GM18519 (cell line): ENCODE results near the gene TLE3.
"Not testable (repeated sequence)": the region's sequence is repeated elsewhere in the genome, so short reads cannot be mapped to it uniquely, and the experiment has no call there.

Experiments
- ATAC-seq: cut with Tn5 transposase; IDR thresholded peaks from one replicate; pipeline ENCODE4 v1.9.1; 2021; ENCODE audit warnings: mild to moderate bottlenecking, moderate library complexity; ENCODE audit not compliant: unreplicated experiment, low FRiP score

The TLE3 gene

DNA sequence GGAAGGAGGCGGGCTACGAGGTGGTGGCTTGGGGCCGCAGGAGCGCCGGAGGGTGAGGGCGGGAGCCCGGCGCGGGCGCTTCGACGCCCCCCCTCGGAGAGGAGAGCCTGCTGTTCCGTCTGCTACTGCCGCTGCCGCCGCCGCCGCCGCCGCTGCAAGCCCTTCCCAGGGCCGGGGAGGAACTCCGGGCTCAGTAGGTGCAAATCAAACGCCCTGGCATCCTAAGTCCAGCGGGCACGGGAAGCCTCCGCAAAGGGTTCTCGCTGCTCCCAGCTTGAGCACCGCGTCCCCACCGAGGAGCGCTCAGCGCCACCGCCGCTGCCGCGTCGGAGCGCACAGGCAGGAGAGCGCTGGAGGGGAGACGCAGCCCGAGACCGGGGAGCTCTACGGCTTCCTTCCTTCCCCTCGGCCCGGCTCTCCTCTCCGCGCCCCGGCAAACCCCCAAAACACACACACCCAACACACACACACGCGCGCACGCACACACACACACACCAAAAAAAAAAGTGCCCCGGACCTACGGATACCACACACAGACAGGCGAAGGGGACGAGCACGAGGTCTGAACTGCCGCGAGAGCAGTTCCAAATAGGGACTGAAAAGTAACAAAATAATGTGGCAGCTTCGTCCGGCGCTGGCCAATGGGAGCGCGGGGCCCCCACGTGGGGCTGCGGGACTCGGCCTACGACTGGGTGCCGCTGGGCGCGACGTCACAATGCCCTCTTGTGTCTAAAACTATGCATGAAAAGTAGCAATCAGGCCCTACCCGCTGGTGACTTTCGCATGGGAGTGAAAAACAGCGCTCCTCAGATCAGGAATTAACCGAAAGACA is at the start of gene TLE3:
TLE3 (minus strand) TSS at position 597 of the 832 bp plus-strand sequence. CDS start 1,119 bp downstream, outside the sequence.
- peak; percentile 51 for ATAC-seq

- no peak for ATAC-seq
Observed at GRCh38 chr15:70147178-70147760, 49.6 kb upstream of the TLE3 start.

DNA sequence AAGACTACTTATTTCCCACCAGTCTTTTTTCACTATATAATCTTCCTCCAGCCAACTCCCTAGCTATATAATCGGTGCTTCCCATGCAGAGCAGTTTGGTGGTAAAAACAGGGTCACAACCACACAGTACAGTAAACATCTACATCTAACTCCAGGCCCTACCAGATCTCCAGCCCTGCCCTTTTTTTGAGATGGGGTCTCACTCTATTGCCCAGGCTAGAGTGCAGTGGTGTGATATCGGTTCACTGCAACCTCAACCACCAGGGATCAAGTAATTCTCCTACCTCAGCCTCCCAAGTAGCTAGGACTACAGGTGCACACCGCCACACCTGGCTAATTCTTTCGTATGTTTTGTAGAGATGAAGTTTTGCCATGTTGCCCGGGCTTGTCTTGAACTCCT is 49.1 kb upstream of the TLE3 start:
- ATAC-seq = no peak

- ATAC-seq = no peak
Observed at GRCh38 chr15:70146162-70146561, 48.4 kb upstream of the TLE3 start.

- ATAC-seq = no peak
Observed at GRCh38 chr15:70145261-70145660, 47.5 kb upstream of the TLE3 start.

- ATAC-seq = no peak
Observed at GRCh38 chr15:70142322-70143191, 44.8 kb upstream of the TLE3 start.

GRCh38 chr15:70142072-70142321 is 44.3 kb upstream of the TLE3 start:
- no peak for ATAC-seq

GRCh38 chr15:70141376-70142071 is 43.8 kb upstream of the TLE3 start:
- ATAC-seq = no peak

- no peak for ATAC-seq
Observed at GRCh38 chr15:70140543-70141375, 43.0 kb upstream of the TLE3 start.

- no peak for ATAC-seq
Observed at GRCh38 chr15:70140025-70140542, 42.4 kb upstream of the TLE3 start.

DNA sequence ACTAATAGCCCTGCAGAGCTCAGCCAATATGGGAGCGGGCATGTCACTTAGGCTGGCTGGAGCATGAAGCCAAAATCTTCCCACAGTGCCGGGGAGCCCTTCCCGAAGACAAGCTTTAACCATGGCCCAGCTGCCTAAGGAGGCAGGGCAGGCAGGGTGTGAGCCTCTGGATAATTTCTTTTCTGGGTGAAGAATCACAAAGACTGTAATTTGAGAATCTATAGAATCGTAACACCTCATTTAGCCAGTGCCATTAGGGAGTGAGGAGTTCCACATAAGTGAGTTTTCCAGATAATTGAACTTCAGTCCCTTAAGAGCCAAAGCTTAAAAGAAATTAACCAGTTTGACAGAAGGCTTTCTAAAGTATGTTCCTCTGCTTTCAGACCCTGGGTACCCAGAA is 40.2 kb upstream of the TLE3 start:
- ATAC-seq = no peak

GRCh38 chr15:70137021-70137420 is 39.3 kb upstream of the TLE3 start:
- not testable (repeated sequence) for ATAC-seq

DNA sequence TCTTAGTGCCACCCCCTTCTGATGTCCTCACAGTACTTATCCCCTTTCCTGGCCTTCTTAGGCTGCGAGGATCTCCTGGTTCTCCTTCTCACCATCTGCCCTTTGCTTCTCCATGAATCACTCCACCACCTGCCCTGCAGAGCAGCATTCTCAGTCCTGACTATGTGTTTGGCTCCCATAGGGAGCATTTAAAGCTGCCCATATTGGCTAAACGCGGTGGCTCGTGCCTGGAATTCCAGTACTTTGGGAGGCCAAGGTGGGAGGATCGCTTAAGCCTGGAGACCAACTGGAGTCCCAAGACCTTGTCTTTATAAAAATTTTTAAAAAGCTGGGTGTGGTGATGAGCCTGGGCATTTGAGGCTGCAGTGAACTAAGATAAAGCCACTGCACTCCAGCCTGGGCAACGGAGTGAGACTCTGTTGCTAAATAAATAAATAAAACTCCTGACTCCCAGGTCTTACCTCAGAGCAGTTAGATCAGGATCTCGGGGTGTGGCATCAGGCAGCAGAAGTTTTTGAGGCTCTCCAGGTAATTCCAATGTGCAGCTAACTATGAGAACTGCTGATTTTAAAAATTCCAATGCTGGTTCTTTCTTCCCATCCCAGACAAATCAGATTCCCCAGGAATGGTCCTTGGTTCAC is 36.2 kb upstream of the TLE3 start:
- ATAC-seq = no peak

GRCh38 chr15:70133296-70133695 is 35.6 kb upstream of the TLE3 start:
- ATAC-seq = no peak

- no peak for ATAC-seq
Observed at GRCh38 chr15:70132571-70132970, 34.9 kb upstream of the TLE3 start.

DNA sequence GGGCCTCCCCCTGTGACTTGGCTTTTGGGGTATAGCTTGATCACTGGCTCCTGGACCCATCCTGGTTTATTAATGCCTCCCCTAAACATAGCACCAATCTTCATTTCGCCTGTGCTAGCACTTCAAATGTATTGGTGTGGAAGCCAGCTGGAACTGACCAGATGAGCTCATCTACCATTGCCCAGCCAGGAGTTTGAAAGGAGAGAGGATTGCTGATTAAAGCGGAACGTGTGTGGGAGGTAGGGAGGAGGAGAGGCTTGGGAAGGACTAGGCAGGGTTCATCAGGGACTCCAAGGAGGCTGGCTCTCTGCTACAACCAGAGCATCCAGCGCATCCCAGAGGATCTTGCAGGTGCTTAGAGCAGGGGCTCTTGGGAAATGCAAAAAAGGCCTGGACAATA is 34.4 kb upstream of the TLE3 start:
- ATAC-seq = no peak

DNA sequence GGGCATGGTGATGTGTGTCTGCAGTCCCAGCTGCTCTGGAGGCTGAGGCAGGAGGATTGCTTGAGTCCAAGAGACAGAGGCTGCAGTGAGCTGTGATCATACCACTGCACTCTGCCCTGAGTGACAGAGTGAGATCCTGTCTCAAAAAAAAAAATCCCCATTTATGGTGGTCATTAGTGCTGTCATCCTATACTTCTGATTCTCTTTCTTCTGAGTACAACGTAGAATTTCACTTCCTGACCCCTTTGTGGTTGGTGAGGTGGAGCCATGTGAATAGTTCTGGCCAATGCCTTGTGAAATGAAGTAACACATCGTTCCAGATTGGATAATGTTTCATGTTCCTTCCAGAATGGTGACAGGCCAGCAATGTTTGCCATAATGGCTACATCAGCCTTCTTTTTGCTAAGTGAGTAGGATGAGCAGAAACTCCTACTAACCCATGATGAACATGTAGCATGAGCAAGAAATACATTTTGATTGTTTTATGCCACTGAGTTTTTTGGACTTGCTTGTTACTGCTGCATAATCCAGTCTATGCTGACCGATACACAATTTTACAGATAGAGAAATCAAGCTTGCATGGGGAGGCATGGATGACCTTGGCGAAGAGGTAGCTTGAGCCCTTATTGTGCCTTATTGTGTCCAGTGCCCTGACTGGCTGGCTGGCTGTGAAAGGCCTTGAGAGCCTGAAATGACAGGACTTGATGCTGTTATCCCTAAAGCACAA is 30.9 kb upstream of the TLE3 start:
- ATAC-seq = no peak

DNA sequence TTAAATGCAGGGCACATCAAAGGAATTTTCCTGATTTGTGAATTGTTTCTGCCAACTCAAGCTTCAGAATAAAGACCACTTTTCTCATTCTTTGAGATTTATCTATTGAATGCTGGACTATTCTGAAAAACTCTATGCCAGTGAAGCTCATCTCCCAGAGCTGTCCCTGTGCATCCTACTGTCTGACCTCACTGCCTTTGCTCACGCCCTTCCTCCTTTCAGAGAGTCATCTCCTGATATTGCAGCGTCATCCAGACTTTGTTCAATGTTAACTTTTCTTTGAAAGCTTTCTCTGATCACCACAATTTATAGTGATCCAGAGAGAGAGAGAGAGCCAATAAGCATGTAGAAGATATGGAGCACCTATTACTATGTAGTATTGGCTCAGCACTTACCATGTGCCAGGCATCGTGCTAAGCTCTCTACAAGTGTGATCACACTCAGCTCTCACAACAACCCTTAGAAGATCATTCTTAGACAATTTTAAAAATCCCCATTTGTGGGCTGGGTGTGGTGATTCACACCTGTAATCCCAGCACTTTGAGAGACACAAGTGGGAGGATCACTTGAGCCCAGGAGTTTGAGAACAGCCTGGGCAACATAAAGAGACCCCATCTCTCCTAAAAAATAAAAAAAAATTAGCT is 30.2 kb upstream of the TLE3 start:
- no peak for ATAC-seq
